Measurements from ENCODE around the gene SND1. TPM values are rescaled to one million over a fixed set of nuclear protein-coding genes. Genes with fewer than 3 reads are reported as not detected.

Gene SND1
- total and polyA plus RNA-seq, 4 donors: 59.4 to 214 (median 84.1) TPM

GRCh38 chr7:127996253-127997071, 344.5 kb downstream of the SND1 start:
- WGBS: 93% methylated on average over 11 of the region's 11 CpGs
- Histone ChIP-seq H3K27ac (ENCODE audit: low read depth in 1 of 2, low read length in 2 of 2) (no peak overlapping the region), H3K4me3 (ENCODE audit: low read depth in 1 of 3, low read length in 3 of 3) (no peak overlapping the region), H3K27me3 (ENCODE audit: control insufficient read depth in 4 of 4, insufficient read depth in 4 of 4, low read length in 3 of 4) (no peaks in the 10 kb centered on the region), H3K36me3 (ENCODE audit: control insufficient read depth in 4 of 4, insufficient read depth in 3 of 4, low read depth in 1 of 4, low read length in 3 of 4) (peaks cover 2 to 13% (median 12%) of the 10 kb centered on the region in 4 donors), H3K9ac (ENCODE audit: low read depth in 1 of 2, low read length in 2 of 2) (no peak overlapping the region), H3K9me3 (ENCODE audit: control insufficient read depth in 4 of 4, low read length in 3 of 4) (no peaks in the 10 kb centered on the region), H3K4me1 (ENCODE audit: control insufficient read depth in 4 of 4, insufficient read depth in 4 of 4, low read length in 3 of 4) (peaks cover 2 to 31% (median 23%) of the 10 kb centered on the region in 4 donors)
- no peak for TF ChIP-seq SP1 (IDR thresholded peaks at IDR 0.05)
- no peak for TF ChIP-seq ZBTB33 (IDR thresholded peaks at IDR 0.05)
- no peak for TF ChIP-seq YY1 (IDR thresholded peaks at IDR 0.05)
- DNase-seq (ENCODE audit: low spot score): no peak

GRCh38 chr7:127997226-127997922, 345.4 kb downstream of the SND1 start:
- no peak overlapping the region for H3K4me3 ChIP-seq (ENCODE audit: low read depth in 1 of 3, low read length in 3 of 3)
- peaks cover 2 to 32% (median 26%) of the 10 kb centered on the region in 4 donors for H3K4me1 ChIP-seq (ENCODE audit: control insufficient read depth in 4 of 4, insufficient read depth in 4 of 4, low read length in 3 of 4)
- TF ChIP-seq JUND (IDR thresholded peaks at IDR 0.05): no peak
- TF ChIP-seq MAX (IDR thresholded peaks at IDR 0.05): no peak
- no peak for TF ChIP-seq HNF4G (IDR thresholded peaks at IDR 0.05)
- no peak for TF ChIP-seq NR2F2 (IDR thresholded peaks at IDR 0.05)
- TF ChIP-seq ZBTB33 (IDR thresholded peaks at IDR 0.05): no peak
- no peak for TF ChIP-seq CTCF (IDR thresholded peaks at IDR 0.05; ENCODE audit: low read depth, low read length, missing input control)
- TF ChIP-seq FOXA2 (IDR thresholded peaks at IDR 0.05): no peak
- TF ChIP-seq SP1 (IDR thresholded peaks at IDR 0.05): no peak
- TF ChIP-seq RAD21 (IDR thresholded peaks at IDR 0.05): no peak
- TF ChIP-seq TAF1 (conservative IDR thresholded peaks at IDR 0.05): no peak
- TF ChIP-seq YY1 (IDR thresholded peaks at IDR 0.05): no peak
- TF ChIP-seq ATF3 (IDR thresholded peaks at IDR 0.05): no peak
- TF ChIP-seq GABPA (IDR thresholded peaks at IDR 0.05 in 1 of 2, conservative IDR thresholded peaks at IDR 0.05 in 1 of 2): no peak
- no peak for TF ChIP-seq REST (IDR thresholded peaks at IDR 0.05)
- no peak for TF ChIP-seq EGR1 (IDR thresholded peaks at IDR 0.05; ENCODE audit: low read depth in 2 of 2)
- peaks cover 2 to 10% (median 5%) of the 10 kb centered on the region in 4 donors for H3K36me3 ChIP-seq (ENCODE audit: control insufficient read depth in 4 of 4, insufficient read depth in 3 of 4, low read depth in 1 of 4, low read length in 3 of 4)
- DNase-seq (ENCODE audit: low spot score): no peak
- H3K27ac ChIP-seq (ENCODE audit: low read depth in 1 of 2, low read length in 2 of 2): no peak overlapping the region
- H3K27me3 ChIP-seq (ENCODE audit: control insufficient read depth in 4 of 4, insufficient read depth in 4 of 4, low read length in 3 of 4): no peaks in the 10 kb centered on the region
- 89% methylated on average over 4 of the region's 4 CpGs for WGBS
- no peaks in the 10 kb centered on the region for H3K9me3 ChIP-seq (ENCODE audit: control insufficient read depth in 4 of 4, low read length in 3 of 4)
- no peak overlapping the region for H3K9ac ChIP-seq (ENCODE audit: low read depth in 1 of 2, low read length in 2 of 2)

Measured in liver (tissue), 9 donors.